NCI-H2107 (cell line): ENCODE data around the gene RAB44.
"Not testable (repeated sequence)": the region's sequence is repeated elsewhere in the genome, so short reads cannot be mapped to it uniquely, and the experiment has no call there.

Experiments used
- DNase-seq: peaks from one replicate; lab custom pipeline; 2025; lab: John Stamatoyannopoulos, UW

RAB44 gene

GRCh38 chr6:36697481-36697903, at the start of gene RAB44:
RAB44 (plus strand) TSS chr6:36697826; CDS start chr6:36704236, 6,410 bp downstream.
- DNase-seq: no peak

- DNase-seq: no peak
These were observed 48.5 kb upstream of the RAB44 start for GRCh38 chr6:36649086-36649485.

DNA sequence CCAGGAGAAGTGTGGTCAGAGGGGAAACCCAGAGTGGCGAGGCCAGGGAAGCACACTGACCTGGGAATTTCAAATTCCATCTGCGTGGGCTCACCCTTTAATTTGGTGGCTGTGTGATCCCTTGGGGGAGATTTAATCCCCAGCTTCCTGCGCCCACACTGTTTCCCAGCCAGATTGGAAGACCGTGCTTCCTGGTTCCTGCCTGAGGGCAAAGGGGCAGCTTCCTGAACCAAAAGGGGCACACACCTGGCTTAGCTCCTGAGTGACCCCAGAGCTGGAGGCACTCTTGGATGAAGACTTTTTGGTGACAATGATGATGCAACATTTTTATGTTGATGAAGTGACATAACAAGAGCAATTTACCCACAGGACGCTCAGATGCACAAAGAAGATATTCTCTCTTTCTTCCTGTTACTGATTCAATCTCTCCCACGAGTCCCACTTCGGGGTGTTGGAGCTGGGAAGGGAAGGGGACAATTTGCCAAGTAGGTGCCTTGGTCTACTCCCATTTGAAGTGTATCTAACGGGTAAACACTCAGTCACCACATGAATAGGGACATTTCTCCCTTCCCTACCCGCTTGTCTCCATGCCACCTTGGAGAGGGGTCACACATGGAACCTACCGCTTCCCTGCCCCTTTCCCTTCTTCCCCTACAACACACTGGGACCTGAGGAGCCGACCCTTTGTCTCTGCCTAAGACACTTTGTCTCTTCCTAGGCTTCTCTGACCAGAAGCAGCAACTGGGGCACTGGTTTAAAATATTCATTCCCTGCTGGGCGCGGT, 47.7 kb upstream of the RAB44 start:
- DNase-seq: no peak

GRCh38 chr6:36650848-36651478, 46.7 kb upstream of the RAB44 start:
- DNase-seq: no peak

GRCh38 chr6:36651659-36652379, 45.8 kb upstream of the RAB44 start:
- DNase-seq: no peak

GRCh38 chr6:36654469-36654868, 43.2 kb upstream of the RAB44 start:
- not testable (repeated sequence) for DNase-seq

DNA sequence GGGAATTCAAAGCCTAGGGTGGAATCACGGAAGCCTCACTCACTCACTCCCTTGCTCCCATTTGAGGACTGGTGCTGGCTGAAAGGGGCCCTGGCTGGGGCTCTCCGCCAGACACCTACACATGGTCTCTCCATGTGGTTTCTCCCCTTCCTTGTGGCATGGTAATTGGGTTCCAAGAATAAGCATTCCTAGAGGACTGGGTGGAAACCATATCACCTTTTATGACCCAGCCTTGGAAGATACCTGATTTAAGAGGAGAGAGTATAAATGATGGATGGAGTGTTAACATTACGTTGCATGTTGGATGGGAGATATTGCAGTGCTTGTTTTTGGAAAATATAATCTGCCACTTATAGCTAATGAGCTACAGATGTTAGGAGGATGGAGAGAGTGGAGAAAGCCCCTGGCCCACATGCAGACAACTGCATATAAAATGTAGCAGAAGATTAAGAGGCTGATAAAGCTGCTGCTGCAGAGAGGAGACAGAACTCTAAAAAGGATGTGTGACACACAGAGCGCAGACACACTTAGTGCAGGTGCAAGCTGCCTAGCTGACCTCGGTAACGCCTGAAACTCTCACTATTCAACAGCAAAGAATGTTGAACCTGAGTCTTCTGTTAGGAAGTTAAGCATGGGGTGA, 42.4 kb upstream of the RAB44 start:
- no peak for DNase-seq

DNA sequence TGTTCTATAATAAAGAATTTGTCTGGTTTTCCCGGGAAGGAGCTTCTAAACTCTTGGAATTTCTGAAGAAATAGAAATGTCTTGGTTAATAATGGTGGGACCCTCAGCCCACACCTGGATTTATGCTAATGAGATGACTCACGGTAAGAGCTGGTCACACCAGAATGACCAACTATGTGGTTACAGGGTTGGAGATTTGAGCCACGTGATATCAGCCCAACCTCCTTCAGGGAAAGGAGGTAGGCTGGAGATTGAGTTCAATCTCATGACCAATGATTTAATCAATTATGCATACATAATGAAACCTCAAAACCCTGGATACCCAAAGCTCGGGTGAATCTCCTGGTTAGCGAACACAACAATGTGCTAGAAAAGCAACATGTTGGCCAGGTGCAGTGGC, 41.2 kb upstream of the RAB44 start:
- DNase-seq: no peak

DNA sequence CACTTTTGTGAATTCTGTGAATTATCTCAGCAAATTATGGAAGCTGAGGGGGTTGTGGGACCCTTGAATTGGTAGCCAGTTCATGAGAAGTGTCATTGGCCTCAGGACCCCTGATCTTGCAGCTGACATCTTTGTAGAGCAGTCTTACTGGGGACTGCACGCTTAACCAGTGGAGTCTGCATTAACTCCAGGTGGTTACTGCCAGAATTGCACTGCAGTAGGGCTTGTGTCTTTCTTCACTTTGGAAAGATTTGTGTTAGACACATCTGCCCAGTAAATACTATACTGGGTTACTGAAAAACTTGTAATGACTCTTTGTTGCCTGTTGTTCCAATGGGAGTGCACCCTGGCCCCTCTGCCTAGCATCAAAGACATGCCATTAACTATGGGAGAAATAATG, 40.4 kb upstream of the RAB44 start:
- DNase-seq: no peak

DNA sequence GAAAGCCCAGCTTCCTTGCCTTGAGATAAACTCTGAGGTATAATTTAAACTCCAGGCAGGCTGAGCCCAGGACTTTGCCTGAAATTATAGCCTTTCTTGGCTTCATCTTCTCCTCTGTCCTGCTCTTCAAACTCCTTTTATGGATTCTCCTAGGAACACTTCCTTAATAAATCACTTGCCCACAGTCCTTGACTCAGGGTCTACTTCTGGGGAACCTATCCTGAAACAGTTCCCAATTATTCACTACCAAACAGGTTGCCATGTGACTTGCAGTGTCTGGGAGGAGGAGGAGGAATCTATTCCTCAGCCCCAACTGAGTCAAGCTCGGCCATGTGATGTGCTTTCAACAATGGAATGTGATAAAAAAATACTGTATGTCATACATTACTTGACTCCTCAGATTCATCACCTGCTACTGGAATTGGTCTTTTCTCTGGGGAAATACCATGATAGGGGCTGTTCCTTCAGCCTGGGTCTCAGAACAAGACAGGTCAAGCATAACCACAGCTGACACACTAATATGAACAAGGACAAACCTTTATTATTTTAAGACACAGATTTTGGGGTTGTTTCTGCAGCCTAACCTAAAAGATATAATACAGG, 39.6 kb upstream of the RAB44 start:
- DNase-seq: no peak

DNA sequence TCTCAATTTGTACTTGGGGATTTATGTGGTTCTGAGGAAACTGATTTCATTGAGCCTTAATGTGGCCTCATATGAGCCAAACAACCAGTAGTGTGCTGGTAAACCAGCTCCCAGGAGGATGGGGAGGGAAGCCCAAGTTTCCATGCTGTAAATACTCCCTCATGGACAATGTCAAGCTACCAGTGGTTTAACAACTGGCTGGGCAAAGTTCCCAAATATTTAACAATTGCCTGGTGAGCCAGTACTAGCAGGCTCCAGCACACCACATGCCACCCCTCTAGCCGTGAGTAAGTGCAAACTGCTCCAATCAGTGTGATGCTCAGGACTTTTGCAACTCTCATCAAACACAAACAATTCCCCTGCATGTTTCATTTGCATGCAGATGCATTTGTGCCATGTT, 38.4 kb upstream of the RAB44 start:
- DNase-seq: no peak

GRCh38 chr6:36660771-36661471, 36.7 kb upstream of the RAB44 start:
- DNase-seq: no peak

GRCh38 chr6:36662380-36662779, 35.2 kb upstream of the RAB44 start:
- DNase-seq: no peak

GRCh38 chr6:36662827-36663256, 34.8 kb upstream of the RAB44 start:
- DNase-seq: no peak

DNA sequence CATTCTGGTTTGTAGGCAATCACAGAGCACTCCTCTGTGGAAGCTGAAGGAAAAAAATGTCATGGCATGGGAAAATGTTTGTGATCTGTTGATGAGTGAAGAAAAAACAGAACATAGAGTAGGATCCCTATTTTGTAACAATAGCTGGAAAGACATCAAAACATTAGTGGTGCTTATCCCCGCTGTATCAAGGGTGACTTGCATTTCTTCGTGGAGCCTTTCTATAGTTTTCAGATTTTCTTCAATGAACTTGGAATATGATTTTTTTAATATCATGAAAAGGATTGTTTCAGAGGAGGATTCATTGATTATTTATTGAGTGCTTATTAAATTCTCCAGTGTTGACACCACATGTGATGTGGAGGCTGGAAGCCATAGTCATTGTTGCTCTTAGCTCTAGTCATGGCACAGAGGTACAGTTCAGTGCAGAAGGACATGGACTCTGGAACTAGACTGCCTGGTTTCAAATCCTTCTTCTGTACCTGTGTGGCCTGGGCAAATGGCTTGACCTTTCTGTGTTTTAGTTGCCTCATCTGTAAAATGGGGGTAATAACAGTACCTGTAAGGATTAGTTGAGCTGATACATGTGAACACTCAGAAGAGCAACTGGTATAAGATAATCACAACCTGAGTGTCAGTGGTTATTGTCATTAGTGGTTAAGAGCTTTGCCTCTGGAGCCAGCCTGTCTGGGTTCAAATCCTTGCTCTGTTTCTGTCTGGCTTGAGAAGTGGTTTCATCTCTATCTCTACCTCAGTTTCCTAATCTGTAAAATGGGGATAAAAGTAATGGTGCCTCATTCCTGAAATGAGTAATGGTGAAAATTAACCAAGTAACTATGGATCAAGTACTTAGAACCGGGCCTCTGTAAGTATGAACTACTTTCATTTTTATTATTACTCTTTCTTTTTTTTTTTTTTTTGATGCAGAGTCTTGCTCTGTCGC, 33.9 kb upstream of the RAB44 start:
- no peak for DNase-seq

- no peak for DNase-seq
These were observed 32.4 kb upstream of the RAB44 start for GRCh38 chr6:36665180-36665579.

DNA sequence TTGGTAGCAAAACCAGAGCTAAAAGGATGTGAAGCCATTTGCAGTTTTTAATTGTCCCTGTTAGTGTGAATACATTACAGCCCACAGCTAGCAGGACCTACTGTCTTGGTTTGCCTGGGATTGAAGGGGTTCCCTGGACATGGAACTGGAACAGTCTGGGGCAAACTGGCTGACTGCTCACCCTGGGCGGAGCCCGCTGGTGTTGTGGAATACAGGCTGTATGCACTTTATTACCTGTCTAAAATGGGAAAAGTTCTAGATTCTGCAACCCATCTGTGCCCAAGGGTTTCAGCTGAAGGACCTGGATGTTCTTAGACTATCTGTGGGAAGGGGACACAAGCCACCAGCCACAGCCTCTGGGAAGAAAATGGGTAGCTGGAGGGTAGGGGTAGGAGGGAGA, 31.3 kb upstream of the RAB44 start:
- DNase-seq: no peak

GRCh38 chr6:36666826-36667591, 30.6 kb upstream of the RAB44 start:
- peak; percentile 66 for DNase-seq

DNA sequence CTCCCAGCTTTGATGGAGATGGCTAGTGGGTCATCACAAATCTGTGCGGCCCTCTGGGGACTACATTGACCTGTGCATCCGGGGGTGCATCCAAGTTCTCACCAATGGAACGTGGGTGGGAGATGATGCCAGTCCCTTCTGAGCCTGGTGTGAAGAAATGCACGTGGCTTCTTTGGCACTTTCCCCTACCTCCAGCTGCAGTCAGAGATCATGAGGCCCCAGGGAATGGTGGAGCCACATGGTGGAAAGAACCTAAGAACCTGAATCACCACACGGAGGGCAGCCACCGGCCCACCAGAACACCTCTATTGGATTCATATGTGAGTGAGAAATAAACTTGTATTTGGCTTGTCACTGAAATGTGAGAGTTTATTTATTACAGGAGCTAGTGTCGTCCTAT, 29.0 kb upstream of the RAB44 start:
- DNase-seq: no peak

DNA sequence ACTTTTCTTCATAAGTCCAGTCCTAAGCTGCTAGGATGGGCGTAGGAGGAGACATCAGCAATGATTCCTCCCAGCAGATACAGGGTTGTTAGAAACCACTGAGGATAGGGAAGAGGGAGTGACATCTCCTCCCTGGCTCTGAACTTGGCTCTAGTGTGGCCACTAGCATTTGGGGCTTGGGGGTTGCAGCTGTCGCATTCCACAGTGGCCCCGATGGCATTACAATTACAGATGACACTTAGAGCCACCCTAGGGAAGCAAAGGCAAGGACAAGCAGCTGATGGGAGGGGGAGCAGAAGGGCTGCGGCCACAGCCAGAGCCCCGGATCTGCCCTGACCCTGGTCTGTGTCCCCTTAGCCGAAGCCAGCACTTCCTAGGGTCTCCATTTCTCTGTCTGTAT, 28.6 kb upstream of the RAB44 start:
- no peak for DNase-seq
